ENCODE measurements around the gene KLHL41. TPM values are rescaled to one million over a fixed set of nuclear protein-coding genes. Genes with fewer than 3 reads are reported as not detected.
"Not testable (repeated sequence)": the region's sequence is repeated elsewhere in the genome, so short reads cannot be mapped to it uniquely, and the experiment has no call there.

Gene KLHL41
- total RNA-seq, 1 donor from 2014 or later, result 0.21 TPM

- no peak overlapping the region for H3K27ac ChIP-seq
- no peak overlapping the region for H3K4me3 ChIP-seq
- TF ChIP-seq, protein P1, sequence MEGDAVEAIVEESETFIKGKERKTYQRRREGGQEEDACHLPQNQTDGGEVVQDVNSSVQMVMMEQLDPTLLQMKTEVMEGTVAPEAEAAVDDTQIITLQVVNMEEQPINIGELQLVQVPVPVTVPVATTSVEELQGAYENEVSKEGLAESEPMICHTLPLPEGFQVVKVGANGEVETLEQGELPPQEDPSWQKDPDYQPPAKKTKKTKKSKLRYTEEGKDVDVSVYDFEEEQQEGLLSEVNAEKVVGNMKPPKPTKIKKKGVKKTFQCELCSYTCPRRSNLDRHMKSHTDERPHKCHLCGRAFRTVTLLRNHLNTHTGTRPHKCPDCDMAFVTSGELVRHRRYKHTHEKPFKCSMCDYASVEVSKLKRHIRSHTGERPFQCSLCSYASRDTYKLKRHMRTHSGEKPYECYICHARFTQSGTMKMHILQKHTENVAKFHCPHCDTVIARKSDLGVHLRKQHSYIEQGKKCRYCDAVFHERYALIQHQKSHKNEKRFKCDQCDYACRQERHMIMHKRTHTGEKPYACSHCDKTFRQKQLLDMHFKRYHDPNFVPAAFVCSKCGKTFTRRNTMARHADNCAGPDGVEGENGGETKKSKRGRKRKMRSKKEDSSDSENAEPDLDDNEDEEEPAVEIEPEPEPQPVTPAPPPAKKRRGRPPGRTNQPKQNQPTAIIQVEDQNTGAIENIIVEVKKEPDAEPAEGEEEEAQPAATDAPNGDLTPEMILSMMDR (IDR thresholded peaks at IDR 0.05), result peak; percentile 37 to 71 (median 67)
- intact Hi-C loops (cut with DNase I), result loop anchor here (10.0 kb wide), 1 partner anchor 397 kb away; no protein-coding TSS in a partner anchor
- H3K4me1 ChIP-seq, result no peaks in the 10 kb centered on the region
- peak in 1 of 2 donors; percentile 71 for DNase-seq (ENCODE audit: low spot score in 2 of 2)
- peaks cover 5 to 13% of the 10 kb centered on the region in 2 donors for H3K36me3 ChIP-seq
- H3K27me3 ChIP-seq, result no peaks in the 10 kb centered on the region
- no peaks in the 10 kb centered on the region for H3K9me3 ChIP-seq
Measured at GRCh38 chr2:169528271-169528701, 18.8 kb downstream of the KLHL41 start.

DNA sequence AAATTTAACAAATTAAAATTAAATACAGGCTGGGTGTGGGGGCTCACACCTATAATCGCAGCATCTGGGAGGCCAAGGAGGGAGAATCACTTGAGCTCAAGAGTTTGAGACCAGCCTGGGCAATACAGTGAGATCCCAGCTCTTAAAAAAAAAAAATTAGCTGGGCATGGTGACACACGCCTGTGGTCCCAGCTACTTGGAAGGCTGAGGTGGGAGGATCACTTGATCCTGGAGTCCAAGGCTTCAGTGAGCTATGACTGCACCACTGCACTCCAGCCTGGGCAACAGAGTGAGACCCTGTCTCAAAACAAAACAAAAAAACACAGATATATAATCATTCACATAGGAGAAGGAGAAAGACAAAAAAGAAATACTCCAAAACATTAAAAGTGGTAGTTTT, 30.0 kb downstream of the KLHL41 start:
- peaks cover 0 to 16% of the 10 kb centered on the region in 2 donors for H3K36me3 ChIP-seq
- H3K9me3 ChIP-seq; H3K27me3 ChIP-seq; DNase-seq (ENCODE audit: low spot score in 2 of 2); H3K4me3 ChIP-seq; intact Hi-C loops (cut with DNase I); H3K27ac ChIP-seq; H3K4me1 ChIP-seq: not testable (repeated sequence)

- no peak overlapping the region for H3K27ac ChIP-seq
- no peaks in the 10 kb centered on the region for H3K27me3 ChIP-seq
- no peaks in the 10 kb centered on the region for H3K9me3 ChIP-seq
- H3K4me1 ChIP-seq, result no peaks in the 10 kb centered on the region
- no peak for DNase-seq (ENCODE audit: low spot score in 2 of 2)
- intact Hi-C loops (cut with DNase I), result no loop called here
- TF ChIP-seq, protein P1 (IDR thresholded peaks at IDR 0.05), result no peak
- H3K4me3 ChIP-seq, result no peak overlapping the region
- peaks cover 0 to 21% of the 10 kb centered on the region in 2 donors for H3K36me3 ChIP-seq
Measured at GRCh38 chr2:169540146-169540545, 30.6 kb downstream of the KLHL41 start.

DNA sequence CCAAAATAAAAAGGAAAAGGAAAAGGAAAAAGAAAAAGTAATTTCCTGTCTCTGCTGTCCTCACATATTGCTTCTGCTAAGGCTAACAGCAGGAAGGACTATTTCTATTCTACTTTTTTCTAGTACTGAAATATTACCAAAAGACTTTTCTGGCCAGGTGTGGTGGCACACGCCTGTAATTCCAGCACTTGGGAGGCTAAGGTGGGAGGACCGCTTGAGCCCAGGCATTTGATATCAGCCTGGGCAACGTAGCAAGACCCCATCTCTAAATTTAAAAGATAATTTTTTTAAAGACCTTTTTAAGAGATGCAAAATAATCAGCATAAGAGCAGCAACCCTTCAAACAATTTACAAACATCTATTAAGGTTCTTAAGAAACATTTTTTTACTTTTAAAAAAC, 32.9 kb downstream of the KLHL41 start:
- H3K4me3 ChIP-seq, result no peak overlapping the region
- no peaks in the 10 kb centered on the region for H3K9me3 ChIP-seq
- H3K27ac ChIP-seq, result no peak overlapping the region
- no peak for DNase-seq (ENCODE audit: low spot score in 2 of 2)
- H3K4me1 ChIP-seq, result no peaks in the 10 kb centered on the region
- TF ChIP-seq, protein P1 (IDR thresholded peaks at IDR 0.05), result no peak
- peaks cover 0 to 17% of the 10 kb centered on the region in 2 donors for H3K36me3 ChIP-seq
- intact Hi-C loops (cut with DNase I), result no loop called here
- H3K27me3 ChIP-seq, result no peaks in the 10 kb centered on the region

DNA sequence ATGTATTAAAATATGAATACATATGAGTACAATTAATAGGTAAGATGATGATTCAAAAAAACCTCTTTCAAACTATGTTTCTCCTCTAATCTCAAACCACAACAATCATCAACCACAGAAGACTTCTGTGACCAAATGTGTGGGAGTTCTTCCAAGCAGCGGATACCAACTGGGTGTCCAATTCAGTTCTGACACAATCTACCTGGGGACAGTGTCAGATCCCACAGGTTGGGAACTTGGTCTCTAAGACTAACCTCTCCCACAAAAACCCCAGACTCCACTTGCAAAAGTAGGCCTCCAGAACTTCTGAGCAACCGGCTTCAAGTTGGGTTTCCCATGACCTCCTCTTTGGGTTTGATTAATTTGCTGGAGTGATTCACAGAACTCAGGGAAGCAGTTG, 37.3 kb downstream of the KLHL41 start:
- no peak for DNase-seq (ENCODE audit: low spot score in 2 of 2)
- Histone ChIP-seq H3K27me3 (no peaks in the 10 kb centered on the region), H3K4me1 (no peaks in the 10 kb centered on the region), H3K4me3 (no peak overlapping the region), H3K9me3 (no peaks in the 10 kb centered on the region), H3K36me3 (peaks cover 6 to 13% of the 10 kb centered on the region in 2 donors), H3K27ac (no peak overlapping the region)
- TF ChIP-seq, protein P1 (IDR thresholded peaks at IDR 0.05), result no peak
- intact Hi-C loops (cut with DNase I), result no loop called here

- Histone ChIP-seq H3K4me3 (no peak overlapping the region), H3K4me1 (no peaks in the 10 kb centered on the region), H3K9me3 (no peaks in the 10 kb centered on the region), H3K27me3 (no peaks in the 10 kb centered on the region), H3K27ac (no peak overlapping the region), H3K36me3 (no peaks in the 10 kb centered on the region)
- TF ChIP-seq, protein P1 (IDR thresholded peaks at IDR 0.05), result no peak
- no peak for DNase-seq (ENCODE audit: low spot score in 2 of 2)
- intact Hi-C loops (cut with DNase I), result no loop called here
Measured at GRCh38 chr2:169561364-169561763, 51.9 kb downstream of the KLHL41 start.

- DNase-seq (ENCODE audit: low spot score in 2 of 2); H3K36me3 ChIP-seq; H3K4me3 ChIP-seq; intact Hi-C loops (cut with DNase I); H3K27me3 ChIP-seq; H3K9me3 ChIP-seq; H3K27ac ChIP-seq; H3K4me1 ChIP-seq: not testable (repeated sequence)
Measured at GRCh38 chr2:169562084-169562483, 52.6 kb downstream of the KLHL41 start.

Data from ascending aorta (tissue), 2 donors.